GM21367 (cell line): ENCODE measurements around the gene PRDM1.
A peak's percentile ranks its signal among the peaks of the same experiment; 100 is the strongest.
"Not testable (repeated sequence)": the region's sequence is repeated elsewhere in the genome, so short reads cannot be mapped to it uniquely, and the experiment has no call there.

Source experiments
- ATAC-seq: cut with Tn5 transposase; IDR thresholded peaks from one replicate; pipeline ENCODE4 v1.9.1; 2021; ENCODE audit not compliant: unreplicated experiment

The PRDM1 gene

DNA sequence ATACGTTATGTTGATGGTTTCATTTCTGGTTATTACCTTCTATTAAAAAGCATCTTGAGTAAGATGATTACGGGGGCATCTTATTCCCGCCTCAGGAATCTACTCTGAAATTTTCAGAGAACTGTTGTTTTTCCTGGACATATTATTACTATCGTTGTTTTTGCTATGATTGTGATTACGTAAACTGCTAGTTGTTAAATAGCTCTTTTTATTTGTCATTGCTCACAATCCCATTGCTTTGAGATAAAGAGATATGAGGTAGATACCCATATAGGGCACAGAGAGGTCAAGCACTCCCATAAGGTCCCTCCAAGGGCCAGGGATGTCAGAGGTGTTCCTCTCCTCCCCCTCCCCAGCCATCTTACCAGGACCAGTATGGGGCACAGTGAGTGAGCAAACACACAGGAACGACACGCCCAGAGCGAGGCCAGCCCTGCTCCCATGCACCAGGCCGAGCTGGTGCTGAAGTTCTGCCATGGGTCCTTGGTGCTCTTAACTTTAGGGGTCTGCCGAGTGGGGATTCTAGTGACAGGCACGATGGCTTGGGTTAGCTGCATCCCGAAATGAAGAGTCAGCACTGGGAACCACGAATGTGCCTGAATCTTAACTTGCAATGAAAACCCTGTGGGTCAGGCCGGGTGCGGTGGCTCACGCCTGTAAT lies 49.9 kb downstream of the PRDM1 start:
- no peak for ATAC-seq

GRCh38 chr6:106136845-106137244 lies 50.7 kb downstream of the PRDM1 start:
- ATAC-seq: no peak

GRCh38 chr6:106138151-106138550 lies 52.0 kb downstream of the PRDM1 start:
- ATAC-seq: no peak

GRCh38 chr6:106141441-106142237 lies 55.5 kb downstream of the PRDM1 start:
- peak; percentile 85 for ATAC-seq

DNA sequence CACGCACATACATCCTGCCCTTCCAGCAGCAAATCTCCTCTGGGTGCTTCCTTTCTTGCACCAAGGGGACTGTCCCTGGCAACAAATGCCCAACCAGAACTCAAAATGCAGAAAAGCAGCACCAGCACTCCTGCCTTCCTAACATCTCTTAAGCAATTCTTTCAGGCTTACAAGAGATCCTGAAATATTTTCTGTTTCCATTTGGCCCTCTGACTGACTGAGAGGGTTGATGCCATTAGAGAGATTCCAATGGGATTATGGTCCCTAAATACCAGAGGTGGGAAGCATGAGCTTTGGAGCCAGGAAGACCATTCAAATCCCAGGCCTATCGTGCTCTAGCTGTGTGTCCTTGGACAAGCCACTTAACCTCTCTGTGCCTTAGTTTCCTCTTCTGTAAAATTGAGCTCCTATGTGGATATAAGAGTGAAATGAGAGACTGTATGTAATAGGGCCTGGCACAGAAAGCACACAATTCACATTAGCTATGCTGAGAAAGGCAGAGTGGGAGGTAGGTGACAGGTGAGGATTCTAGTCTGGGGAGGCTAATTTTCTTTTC lies 56.8 kb downstream of the PRDM1 start:
- no peak for ATAC-seq

DNA sequence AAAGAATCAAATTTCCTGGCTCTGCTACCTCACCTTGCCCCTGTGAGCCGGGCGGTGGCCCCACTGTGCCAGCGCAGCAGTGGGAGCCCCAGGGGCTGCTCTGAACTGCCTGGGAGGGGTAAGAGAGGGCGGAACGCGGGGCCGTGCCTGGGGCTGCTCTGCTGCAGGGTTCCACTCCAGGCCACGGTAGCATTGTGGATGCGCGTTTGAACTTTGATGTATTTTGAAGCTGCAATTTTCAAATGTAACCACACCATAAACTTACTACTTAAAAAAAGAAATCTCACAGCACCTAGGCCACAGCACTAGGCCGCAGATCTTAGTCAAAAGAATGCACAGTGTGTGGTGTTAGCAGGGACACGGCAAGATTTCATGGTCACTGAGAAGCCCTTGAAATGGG lies 57.5 kb downstream of the PRDM1 start:
- ATAC-seq: no peak

DNA sequence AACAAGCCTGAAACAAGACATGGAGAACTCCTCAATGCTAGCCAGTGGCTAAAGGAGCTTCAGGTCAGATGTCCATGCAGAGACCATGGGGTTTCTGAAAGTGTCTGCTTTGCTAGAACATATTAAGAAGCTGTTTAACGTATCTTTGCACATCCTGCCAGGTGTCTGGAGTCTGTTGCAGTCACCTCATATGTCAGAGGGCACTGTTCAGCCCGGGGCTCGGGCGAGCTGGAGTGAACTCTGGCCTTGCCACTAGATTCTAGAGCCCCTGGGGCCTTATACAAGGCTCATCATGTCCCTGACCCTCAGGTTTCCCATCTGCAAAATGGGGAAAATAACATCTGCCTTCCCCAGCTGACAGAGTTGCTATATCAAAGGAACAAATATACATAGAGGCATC lies 59.0 kb downstream of the PRDM1 start:
- ATAC-seq: no peak

DNA sequence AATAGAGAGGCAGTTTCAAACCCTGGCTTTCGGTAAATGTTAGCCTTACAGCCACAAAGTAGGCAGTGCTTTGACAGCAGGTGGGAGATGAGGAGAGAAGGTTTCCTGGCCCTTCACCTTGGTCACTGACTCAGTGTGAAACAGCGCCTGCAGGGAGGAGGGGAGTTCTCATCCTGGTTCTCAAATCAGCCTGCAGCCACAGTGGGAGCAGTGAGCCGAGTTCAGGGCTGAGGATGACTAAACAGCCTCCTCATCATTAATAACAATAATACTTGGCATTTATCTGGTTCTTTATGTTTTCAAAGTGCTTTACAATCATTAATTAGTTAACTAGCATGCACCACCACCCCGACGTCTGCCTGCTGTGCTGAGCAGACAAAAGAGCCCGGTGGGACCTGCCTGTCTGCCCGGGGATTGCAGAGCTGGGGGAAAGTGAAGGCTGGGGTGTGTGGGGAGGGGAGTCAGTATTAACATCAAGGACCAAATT lies 59.6 kb downstream of the PRDM1 start:
- peak; percentile 16 for ATAC-seq

DNA sequence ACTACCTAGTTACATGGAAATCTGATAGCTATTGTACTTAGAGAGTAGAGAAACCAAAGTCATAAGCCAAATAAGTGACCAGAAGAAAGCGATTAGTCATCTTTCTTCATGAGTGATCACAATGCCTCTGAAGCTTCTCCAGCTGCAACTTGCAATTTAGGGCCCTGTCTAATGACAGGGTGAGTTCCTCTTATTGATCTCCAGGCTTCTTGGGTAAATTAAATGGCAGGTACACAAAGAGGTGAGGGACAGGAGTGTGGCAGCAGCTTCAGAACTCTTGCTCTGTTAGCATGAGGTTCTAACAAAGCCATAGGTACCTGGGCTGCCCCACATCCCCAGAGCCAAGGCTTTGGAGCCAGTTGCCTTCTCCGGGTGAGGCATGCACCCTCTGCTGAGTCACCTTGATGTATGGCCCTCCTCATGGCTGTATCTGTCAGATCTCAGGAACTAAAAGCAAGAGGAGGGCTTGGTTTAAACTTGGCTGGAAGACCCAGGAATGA lies 60.8 kb downstream of the PRDM1 start:
- ATAC-seq: no peak

DNA sequence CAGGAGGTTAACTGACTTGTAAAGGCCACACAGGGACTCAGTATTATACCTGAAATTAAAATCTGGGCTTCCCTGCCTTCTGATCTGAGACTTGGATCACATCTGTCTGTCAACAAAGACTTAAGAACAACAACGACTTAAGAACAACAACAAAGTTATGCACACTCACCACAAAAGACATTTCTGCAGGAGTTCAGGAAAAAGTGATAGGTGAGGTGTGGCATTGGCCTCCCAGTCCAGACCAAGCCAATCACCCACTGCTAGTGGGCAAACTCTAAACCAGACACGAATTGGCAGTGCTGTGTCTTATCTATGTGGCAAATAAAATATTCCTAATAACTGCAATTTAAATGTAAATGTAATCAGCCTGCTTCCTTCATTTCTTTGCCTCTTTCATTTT lies 61.3 kb downstream of the PRDM1 start:
- ATAC-seq: no peak

GRCh38 chr6:106149472-106150069 lies 63.4 kb downstream of the PRDM1 start:
- no peak for ATAC-seq

DNA sequence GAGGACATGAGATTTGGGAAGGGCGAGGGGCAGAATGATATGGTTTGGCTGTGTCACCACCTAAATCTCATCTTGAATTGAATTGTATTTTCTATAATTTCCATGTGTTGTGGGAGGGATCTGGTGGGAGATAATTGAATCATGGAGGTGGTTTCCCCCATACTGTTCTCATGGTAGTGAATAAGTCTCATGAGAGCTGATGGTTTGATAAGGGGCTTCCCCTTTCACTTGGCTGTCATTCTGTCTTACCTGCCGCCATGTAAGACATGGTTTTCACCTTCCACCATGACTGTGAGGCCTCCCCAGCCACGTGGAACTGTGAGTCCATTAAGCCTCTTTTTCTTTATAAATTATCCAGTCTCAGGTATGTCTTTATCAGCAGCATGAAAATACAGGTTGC lies 66.3 kb downstream of the PRDM1 start:
- ATAC-seq: not testable (repeated sequence)

DNA sequence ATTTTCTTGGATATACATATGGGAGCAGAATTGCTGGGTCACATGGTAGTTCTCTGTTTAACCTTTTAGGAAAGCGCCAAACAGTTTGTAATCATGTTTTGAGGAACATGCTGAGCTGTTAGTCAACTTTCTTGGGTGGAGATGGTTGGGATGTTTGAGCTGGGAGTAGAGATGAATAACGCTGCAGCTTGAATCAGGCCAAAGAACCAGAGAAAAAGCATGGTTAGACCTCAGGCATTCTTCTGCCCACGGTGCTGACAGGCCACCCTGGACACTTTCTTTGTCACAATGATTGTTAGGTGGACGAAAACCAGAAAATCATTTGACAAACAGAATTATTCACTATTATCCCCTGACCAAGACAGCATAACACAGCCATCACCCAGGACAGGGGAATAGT lies 66.8 kb downstream of the PRDM1 start:
- ATAC-seq: no peak

DNA sequence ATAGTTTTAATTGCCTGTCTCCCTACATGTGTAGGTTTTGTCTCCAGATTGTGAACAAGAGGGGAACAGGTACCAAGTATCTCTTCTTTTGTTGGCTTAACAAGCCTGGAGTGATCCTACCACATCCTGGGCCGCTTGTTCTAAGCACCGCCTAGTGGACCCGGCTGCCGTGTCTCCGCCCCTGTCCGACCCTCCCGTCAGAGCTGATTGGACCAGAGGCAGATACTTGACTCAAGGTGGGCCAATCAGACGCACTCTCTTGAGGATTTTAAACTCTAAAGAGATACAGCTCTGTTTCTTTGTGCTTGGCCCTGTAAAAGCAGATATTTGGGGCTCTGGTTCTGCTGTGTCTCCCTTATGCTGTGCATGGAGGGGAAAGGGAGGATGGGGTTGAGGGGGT lies 68.2 kb downstream of the PRDM1 start:
- no peak for ATAC-seq

DNA sequence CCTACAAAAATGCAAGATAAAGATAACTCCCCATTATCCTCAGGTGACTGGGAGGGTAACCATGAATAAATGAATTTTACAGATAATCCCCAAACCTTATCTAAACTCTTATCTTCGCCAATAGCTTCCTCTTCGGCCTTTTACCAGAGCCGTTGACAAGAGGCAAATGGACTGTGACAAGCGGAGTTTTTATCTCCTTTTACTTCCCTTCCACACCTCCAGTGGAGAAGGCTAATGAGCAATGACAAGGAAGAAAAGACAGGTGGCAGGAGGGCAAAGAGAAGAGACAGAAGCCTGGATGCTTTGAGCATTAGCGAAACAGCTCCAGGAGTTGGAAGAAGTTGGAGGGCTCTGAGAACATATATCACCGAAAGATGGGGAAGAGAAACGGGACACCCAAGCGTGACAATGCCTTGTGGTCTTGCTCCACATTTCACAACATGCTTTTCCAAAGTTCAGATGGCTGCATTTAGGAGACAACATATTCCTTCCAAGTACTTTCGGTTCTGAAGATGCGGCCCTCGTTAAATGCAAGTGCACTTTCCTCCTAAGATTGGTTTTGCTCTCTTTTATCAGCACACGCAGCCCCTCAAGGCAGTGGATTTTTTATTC lies 69.2 kb downstream of the PRDM1 start:
- ATAC-seq: no peak

DNA sequence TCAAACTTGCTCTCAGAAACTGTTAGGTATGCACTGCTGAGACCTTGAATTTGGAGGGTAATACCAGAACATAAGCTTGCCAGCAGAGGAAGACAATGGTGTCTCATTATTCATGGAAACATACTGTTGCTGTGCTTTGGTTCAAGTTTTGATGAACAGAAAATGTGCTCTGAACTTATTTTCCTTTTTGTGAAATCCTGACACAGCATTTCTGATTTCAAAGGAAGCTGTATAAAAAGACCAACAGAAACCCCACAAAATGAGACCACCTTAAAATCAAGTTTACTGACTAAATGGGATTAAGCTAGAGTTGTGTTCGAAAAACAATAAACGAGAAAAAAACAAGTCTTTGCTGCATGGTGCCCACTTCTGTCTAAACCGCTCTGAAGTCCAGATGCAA lies 70.3 kb downstream of the PRDM1 start:
- ATAC-seq: no peak

DNA sequence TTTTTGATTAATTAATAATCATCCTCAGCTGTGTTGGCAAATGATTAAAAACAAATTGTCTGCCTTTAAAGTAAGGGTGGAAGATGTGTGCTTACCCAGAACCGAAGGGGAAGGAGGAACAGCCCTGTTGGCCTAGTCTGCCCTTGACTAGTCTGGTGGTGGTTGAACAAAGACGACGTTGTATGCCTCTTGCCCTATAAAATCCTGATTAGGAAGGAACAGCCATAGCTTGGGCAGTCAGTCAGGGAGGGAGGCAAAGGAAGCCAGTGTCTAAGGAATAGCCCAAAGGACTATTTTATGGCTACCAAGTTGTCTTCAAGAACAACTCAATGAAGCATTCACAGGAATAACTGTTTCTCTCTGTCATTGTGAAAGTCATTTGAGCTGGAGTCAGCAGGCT lies 70.7 kb downstream of the PRDM1 start:
- no peak for ATAC-seq

DNA sequence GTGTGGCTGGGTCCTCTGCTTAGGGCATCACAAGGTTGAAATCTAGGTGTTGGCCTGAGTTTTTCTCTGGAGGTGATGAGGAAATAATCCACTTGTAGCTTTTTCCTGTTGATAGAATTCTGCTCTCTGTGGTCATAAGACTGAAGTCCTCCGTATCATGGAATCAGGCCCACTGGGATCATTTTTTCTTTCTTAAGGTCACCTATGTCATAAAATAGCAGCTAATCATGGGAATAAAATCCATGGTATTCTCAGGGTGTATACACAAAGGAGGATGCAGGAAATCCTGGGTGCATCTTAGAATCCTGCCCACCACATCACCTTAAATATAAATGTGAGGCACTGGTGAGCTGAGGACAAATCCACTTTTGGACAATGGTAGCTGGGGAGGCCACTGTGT lies 72.7 kb downstream of the PRDM1 start:
- no peak for ATAC-seq
